ENCODE results near the gene ZNF70. TPM values are rescaled to one million over a fixed set of nuclear protein-coding genes. Genes with fewer than 3 reads are reported as not detected.
A peak's percentile ranks its signal among the peaks of the same experiment; 100 is the strongest.

Gene ZNF70
- total and polyA plus RNA-seq, 2 of the 13 experiments (the other 11 are each of a cell fraction or from before 2014, with no cell fraction given) = 0.62 to 3.6 TPM

GRCh38 chr22:23716811-23717801 lies 33.8 kb downstream of the ZNF70 start (continued):
- TF ChIP-seq IKZF5 (CRISPR knock-in tag; IDR thresholded peaks at IDR 0.05) = peak; percentile 59; the same call in 1 of the 2 replicates
- TF ChIP-seq FOSL1 (CRISPR knock-in tag; IDR thresholded peaks at IDR 0.05; ENCODE audit: borderline replicate concordance) = no peak
- TF ChIP-seq HNF1A (IDR thresholded peaks at IDR 0.05; ENCODE audit: low read depth) = no peak
- peak; percentile 80 for TF ChIP-seq HNF1A (CRISPR knock-in tag; IDR thresholded peaks at IDR 0.05; ENCODE audit: borderline replicate concordance)
- no peak; the same call in 1 of the 2 replicates for TF ChIP-seq ETV5 (CRISPR knock-in tag; IDR thresholded peaks at IDR 0.05; ENCODE audit: borderline replicate concordance)
- no peak for TF ChIP-seq CEBPB (IDR thresholded peaks at IDR 0.05; ENCODE audit: borderline replicate concordance, low read depth, low read length)
- TF ChIP-seq ZNF841 (CRISPR knock-in tag; IDR thresholded peaks at IDR 0.05; ENCODE audit: borderline replicate concordance) = no peak
- peak; percentile 84; the same call in 1 of the 2 replicates for TF ChIP-seq MAX (IDR thresholded peaks at IDR 0.05)
- TF ChIP-seq PHF5A (CRISPR knock-in tag; IDR thresholded peaks at IDR 0.05; ENCODE audit: low read depth, unreplicated experiment) = no peak
- no peak for TF ChIP-seq CHD4 (IDR thresholded peaks at IDR 0.05; ENCODE audit: borderline replicate concordance, low read length)
- TF ChIP-seq FOXP1 (IDR thresholded peaks at IDR 0.05) = no peak
- 0 out of 2 replicates have a peak, but pooled peaks have one; percentile 21 for TF ChIP-seq FOXP1 (CRISPR knock-in tag; IDR thresholded peaks at IDR 0.05)
- peak; percentile 67; the same call in 1 of the 2 replicates for TF ChIP-seq KAT7 (CRISPR knock-in tag; IDR thresholded peaks at IDR 0.05; ENCODE audit: borderline replicate concordance)
- no peak for TF ChIP-seq EP300 (IDR thresholded peaks at IDR 0.05; ENCODE audit: low read depth in 2 of 2, low read length in 2 of 2)
- TF ChIP-seq EP300 (CRISPR knock-in tag; IDR thresholded peaks at IDR 0.05; ENCODE audit: borderline replicate concordance) = no peak
- 0 out of 2 replicates have a peak, but pooled peaks have one; percentile 88 for TF ChIP-seq ZNF513 (CRISPR knock-in tag; conservative IDR thresholded peaks at IDR 0.05)
- peak; percentile 84; the same call in 1 of the 2 replicates for TF ChIP-seq MXD3 (CRISPR knock-in tag; IDR thresholded peaks at IDR 0.05)
- TF ChIP-seq ZNF367 (CRISPR knock-in tag; IDR thresholded peaks at IDR 0.05; ENCODE audit: borderline replicate concordance) = no peak
- TF ChIP-seq ZNF253 (CRISPR knock-in tag; IDR thresholded peaks at IDR 0.05; ENCODE audit: borderline replicate concordance) = peak; percentile 89; the same call in 1 of the 2 replicates
- TF ChIP-seq ZNF274 (CRISPR knock-in tag; IDR thresholded peaks at IDR 0.05) = 0 out of 2 replicates have a peak, but pooled peaks have one; percentile 39
